ENCODE data around the gene C11orf98. TPM values are rescaled to one million over a fixed set of nuclear protein-coding genes. Genes with fewer than 3 reads are reported as not detected.
"Not testable (repeated sequence)": the region's sequence is repeated elsewhere in the genome, so short reads cannot be mapped to it uniquely, and the experiment has no call there.

The C11orf98 gene
- total RNA-seq, 2 donors from 2014 or later = 27.4 to 35.9 TPM

DNA sequence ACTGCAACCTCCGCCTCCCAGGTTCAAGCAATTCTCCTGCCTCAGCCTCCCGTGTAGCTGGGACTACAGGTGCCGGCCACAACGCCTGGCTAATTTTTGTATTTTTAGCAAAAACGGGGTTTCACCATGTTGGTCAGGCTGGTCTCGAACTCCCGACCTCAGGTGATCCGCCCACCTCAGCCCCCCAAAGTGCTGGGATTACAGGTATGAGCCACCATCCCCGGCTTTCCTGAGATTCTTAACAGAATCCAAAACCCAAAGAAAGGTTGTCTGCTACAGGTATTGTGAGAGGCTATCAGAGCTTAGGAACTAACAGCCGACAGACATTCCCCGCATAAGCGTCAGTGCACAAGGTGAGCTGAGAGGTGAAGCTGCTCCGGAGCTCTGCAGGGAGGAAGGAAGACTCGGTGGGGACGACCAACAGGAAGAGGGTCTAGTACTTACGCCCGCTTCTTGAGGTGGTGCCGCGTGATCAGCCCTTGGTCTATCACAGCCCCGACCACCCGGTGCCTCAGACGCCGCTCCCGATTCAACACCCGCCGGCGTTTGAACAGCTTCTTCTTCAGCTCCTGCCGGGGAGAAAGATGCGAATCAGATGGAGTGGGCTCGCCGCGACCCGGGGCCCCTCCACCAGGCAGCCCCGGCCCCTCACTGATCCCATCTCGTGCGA, 470 bp downstream of the C11orf98 start:
- DNase-seq (ENCODE audit: low spot score) = peak; percentile 85
- intact Hi-C loops (cut with DNase I) = no loop called here

DNA sequence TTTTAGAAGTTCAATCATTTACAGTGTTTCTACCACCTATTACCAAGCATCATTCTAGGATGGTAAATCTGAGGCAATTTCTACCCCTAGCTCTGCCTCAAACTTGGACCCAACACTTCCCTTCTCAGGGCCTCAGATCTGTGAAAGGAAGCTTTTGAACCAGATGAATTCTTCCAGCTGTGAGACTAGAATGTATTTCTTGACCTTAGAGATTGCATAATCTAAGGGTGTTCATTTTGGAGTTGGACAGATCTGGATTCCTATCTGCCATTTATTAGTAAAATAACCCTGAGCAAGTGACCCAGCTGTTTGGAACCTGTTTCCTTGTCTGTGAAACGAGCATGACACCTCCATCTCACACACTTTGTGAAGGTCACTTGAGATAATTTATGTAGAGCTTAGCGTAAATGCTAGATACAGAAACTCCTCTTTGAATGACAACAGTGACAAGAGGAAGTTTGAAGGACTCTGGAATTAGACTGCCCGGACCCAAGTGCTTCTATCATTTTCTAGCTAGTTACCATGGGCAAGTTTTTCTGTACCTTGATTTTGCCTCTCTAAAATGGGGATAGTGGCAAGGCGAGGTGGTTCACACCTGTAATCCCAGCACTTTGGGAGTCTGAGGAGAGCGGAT, 8.1 kb downstream of the C11orf98 start:
- no peak for DNase-seq (ENCODE audit: low spot score)
- intact Hi-C loops (cut with DNase I) = no loop called here

DNA sequence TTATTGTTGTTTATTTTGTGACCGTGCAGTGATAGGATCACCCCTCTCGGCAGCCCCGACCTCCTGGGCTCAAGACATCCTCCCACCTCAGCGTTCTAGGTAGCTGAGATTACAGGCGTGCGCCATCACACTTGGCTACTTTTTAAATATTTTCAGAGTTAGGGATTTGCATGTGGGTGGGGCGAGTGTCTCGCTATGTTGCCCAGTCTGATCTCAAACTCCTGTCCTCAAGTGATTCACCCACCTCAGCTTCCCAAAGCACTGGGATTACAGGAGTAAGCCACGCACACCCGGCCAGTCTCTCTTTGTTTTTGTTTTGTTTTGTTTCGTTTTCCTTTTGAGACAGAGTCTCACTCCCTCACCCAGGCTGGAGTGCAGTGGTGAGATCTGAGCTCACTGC, 10.7 kb downstream of the C11orf98 start:
- intact Hi-C loops (cut with DNase I) = no loop called here

DNA sequence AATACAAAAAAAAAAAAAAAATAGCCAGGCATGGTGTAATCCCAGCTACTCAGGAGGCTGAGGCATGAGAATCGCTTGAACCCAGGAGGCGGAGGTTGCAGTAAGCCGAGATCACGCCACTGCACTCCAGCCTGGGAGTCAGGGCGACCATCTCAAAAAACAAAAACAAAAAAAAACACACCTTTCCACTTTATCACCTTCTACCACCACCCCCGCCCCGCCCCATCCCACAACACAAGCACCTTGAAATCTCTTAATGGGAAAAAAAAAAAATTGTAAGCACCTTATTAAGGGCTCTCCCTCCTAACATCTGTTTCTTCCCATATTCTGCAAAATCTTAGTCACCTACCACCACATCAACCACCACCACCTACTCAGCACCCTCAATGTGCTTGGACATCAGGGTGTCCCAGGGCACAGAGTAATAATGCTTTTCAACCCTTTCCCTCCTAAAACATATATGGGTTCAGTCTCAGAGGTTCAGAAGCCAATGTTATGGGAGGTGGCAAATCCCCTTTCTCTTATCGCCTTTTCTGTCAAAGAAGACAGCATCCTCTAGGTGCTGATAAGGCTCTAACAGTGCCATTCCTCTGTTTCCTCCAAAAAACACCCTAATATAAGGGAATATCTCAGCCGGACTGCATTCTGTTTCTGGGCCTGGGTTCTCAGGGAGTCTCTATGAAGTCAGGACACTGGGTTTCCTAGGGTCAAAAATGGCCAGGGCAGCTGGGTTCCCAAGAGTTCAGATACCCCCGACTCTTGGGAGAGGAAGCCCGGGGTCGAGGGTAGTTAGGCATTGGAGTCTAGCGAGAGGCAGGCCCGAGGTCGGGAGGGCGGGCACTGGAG, 12.6 kb downstream of the C11orf98 start:
- DNase-seq (ENCODE audit: low spot score) = no peak
- intact Hi-C loops (cut with DNase I) = no loop called here

More for the DNA sequence above, 10.7 kb downstream of the C11orf98 start:
- DNase-seq (ENCODE audit: low spot score) = no peak

DNA sequence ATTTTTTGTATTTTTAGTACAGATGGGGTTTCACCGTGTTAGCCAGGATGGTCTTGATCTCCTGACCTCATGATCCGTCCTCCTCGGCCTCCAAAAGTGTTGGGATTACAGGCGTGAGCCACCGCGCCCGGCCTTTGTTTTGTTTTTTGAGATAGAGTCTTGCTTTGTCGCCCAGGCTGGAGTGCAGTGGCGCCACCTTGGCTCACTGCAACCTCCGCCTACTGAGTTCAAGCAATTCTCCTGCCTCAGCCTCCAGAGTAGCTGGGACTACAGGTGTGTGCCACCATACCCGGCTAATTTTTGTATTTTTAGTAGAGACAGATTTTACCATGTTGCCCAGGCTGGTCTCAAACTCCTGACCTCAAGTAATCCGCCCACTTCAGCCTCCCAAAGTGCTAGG, 14.7 kb downstream of the C11orf98 start:
- DNase-seq (ENCODE audit: low spot score); intact Hi-C loops (cut with DNase I): not testable (repeated sequence)

DNA sequence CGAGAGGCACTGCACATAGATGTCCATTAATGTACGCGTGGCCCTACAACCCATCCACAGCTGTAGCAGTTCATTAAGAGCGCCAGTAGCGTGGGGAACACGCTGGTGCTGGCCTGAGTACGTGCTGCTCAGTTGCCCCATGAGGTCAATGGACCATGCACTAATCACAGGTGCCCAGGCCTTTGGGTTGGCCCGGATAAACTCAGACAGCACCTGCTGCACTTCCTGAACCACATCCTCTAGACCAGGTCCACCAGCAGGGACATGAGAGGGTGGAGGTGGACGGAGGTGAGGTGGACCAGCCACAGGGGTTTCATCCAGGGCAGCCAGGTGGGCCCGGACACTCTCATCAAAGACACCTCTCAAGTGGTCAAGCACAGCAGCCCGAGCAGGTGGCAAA, 15.5 kb downstream of the C11orf98 start:
- DNase-seq (ENCODE audit: low spot score) = no peak
- intact Hi-C loops (cut with DNase I) = no loop called here

DNA sequence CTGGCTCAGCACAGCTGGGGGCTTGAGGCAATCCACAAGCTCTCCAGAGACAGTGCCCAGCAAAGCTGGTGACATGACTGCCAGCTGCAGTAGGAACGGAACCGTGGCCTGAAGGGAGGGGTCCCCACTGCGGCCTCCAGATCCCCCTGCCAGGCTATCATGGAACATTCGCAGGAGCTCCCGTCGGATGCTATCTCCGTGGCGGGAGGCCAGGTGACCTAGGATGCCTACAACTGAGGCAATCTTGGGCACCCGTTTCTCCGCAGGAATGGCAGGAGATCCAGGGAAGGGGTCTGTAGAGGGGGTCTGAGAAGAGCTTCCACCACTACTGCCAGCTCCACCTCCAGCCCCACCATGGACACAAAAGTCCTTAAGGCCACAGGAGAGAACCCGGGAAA, 16.0 kb downstream of the C11orf98 start:
- no peak for DNase-seq (ENCODE audit: low spot score)
- intact Hi-C loops (cut with DNase I) = no loop called here

DNA sequence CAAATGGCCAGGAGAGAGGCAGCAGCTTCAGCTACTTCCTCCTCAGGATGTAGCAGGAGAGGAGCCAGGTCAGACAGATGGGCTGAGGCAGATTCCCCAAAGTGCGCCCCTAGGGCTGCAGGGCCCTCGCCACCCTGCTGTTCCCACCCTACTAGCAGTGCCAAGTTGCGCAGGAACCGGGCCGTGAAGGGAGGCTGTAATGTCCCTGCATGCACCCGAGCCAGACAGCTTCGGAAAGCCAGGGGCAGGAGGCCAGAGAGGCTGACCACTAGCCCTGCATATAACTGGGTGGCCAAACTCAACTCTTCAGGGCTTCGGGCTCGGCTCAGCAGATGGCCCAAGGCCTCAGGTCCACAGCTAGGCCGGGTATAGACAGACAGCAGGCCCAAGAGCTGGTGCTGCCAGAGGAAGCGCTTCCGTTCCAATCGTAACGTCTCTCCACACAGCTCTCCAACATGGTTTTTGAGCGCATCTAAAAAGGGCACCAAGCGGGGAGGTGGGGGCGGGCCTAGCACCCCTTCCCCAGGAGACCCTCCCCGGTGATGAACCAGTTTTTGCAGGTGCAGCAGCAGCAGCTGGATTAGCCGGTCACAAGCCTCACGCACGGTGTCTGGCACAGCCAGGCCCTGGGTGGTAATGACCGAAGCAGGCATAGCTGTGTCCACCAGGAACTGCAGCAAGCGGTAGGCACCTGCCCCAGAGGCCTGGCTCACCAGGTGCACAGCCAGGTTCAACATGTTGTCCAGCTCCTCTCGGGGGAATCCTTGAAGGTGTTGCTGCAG, 16.6 kb downstream of the C11orf98 start:
- no peak for DNase-seq (ENCODE audit: low spot score)
- intact Hi-C loops (cut with DNase I) = no loop called here

DNA sequence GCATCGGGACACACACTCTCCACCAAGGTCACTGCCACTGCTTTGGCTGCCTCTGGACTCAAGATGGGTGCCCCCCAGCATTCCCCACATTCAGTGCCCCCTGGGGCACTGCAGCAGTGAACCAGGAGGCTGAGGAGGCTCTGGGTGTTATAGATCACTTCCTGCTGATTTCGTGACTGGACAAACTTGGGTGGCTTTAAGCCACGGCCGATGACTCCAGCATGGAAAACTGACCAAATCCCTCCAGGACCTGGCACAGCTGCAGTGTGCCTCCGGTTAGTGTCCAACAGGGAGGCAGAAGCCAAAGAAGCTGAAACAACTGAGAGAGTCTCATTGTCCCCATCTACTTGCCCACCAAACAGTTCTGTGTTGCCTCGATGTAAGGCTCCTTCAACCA, 17.4 kb downstream of the C11orf98 start:
- intact Hi-C loops (cut with DNase I) = no loop called here
- no peak for DNase-seq (ENCODE audit: low spot score)

DNA sequence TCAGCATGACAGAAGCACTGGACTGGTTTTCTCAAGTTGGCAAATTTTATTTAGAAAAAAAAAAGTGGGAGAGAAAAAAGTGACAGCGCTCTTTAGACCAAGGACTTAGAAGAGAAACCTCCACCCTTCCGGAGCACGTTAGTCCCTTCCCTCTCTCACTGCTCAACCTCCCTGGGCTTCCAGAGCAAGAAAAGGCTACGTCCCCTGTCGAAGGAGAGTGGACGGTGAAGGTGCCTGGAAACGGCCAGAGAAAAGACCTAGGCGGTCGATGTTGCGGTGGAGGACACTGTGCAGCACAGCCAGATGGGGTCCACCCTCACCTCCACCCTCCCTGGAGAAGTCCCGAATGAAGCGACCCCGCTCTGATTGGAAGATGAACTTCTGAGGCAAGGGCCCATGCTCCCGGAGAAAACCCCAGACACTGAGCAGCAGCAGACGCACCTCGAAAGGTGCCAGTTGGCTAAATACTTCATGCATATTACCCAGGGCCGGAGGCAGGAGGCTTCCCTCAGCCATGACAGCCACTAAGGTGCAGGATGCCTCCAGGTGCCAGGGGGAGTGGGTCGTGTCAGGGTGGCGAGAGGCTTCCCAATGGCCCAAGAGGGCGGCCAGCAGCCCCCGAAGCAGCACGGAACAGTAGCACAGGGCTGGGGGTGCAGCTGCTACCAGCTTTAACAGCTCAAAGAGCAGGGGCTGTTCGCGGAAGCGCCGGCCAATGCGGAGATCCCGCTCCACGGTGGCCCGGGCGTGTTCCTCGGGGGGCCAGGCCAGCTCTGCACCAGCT, 18.0 kb downstream of the C11orf98 start:
- DNase-seq (ENCODE audit: low spot score) = no peak
- intact Hi-C loops (cut with DNase I) = no loop called here

DNA sequence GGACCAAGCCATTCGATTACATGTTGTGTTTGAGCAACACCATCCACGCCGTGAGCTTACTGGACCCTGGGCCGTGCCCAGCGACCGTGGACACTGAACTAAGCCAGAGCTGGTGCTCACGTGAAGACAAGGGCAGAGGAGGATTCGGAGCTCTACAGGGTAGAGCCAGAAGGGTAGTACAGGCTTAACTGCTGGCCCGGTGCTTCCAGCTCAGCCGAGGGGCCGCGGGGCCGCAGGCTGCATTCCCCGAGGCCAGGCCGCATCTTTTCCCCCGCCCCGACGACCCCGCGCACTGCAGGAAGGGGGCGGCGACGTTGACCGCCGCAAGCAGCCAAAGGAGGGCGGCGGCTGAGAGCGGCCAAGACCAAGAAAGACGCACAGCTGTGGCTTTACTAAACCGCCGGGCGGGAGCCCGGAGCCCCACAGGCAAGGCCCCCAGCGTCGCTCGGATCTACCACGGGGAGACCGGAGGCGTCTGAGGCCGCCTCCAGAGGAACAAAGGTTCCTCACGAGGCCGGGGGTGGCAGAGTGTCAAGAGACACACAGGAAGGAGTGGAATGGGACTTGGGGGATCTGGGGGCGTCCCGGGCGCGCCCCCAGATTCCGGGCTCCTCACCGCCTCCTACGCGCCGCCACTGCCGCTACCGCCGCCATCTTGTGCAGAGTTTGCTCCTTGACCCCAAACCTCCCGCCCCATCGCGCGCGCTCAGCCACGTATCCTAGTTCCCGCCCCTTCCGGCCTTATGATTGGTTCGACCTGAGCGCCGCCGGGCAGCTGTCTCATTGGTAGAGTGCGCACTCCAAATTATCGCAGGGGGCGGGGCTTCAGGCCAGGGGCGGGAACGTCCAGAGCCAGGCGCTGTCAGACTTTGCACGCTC, 18.8 kb downstream of the C11orf98 start, which contains the start of gene GANAB:
Gene GANAB (minus strand): TSS at position 668 of the 879 bp plus-strand sequence. CDS start 14 bp downstream, at position 654.
- intact Hi-C loops (cut with DNase I) = no loop called here
- peak; percentile 100 for DNase-seq (ENCODE audit: low spot score)

DNA sequence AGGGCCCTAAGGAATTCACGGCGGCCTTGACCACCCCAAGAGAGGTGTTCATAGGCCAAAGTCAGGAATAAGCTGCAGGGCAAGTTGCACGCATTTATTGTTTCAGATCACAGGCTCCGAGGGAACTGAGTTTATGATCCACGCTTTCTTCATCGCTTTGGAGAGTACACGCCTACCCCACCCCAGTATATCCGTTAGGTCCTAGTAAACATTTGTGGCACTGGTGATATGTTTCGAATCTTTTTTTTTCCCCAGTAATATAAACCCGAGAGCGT, 19.4 kb downstream of the C11orf98 start:
- DNase-seq (ENCODE audit: low spot score) = no peak
- intact Hi-C loops (cut with DNase I) = no loop called here

DNA sequence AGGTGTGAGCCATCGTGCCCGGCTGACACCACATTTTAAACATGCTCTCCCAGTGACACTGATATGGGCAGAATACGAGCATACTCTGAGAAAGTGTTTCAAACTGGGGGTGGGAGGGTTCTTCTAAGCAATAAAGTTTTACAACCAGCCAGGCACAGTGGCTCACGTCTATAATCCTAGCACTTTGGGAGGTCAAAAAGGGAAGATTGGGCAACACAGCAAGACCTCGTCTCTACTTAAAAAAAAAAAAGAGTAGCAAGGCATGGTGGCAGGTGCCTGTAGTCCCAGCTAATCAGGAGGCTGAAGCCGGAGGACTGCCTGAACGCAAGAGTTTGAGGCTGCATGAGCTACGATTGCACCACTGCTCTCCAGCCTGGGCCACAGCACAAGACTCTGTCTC, 20.8 kb downstream of the C11orf98 start:
- intact Hi-C loops (cut with DNase I) = no loop called here
- no peak for DNase-seq (ENCODE audit: low spot score)

DNA sequence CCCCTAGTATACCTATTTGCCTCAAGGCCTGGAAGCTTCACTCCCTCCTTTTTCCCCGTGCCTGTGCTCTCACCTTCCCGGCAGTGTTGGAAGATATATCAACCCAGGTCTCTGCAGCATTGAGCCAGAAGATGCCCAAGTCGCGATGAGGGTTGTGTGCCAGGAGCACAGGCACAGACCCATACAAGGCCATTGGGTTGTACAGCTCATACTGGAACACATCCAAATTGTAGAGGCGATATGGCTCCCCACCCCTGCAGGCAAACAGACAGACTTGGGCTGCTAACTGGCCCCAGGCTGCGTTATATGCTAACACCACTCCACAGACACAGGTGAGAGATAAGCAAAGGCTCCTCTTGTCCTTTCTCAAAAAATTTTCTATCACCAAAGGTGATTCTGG, 32.5 kb downstream of the C11orf98 start:
- DNase-seq (ENCODE audit: low spot score) = no peak
- intact Hi-C loops (cut with DNase I) = no loop called here

DNA sequence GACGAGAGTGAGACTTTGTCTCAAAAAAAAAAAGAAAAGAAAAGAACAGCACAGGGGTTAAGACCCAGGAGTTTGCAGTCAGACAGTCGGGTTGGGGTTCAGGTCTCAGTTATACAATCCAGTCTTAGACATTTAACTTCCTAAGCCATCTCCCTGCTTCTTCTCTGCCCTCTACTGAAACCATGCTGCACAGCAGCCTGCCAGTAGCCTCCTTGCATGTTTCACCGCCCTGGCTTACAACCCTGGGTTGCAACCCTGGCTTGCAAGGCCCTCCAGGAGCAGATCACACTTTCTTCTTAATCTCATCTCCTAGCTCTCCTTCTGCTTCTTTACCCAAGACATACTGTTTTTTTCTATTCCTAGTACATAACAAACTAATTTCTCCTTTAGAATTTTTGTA, 37.3 kb downstream of the C11orf98 start:
- no peak for DNase-seq (ENCODE audit: low spot score)
- intact Hi-C loops (cut with DNase I) = no loop called here

DNA sequence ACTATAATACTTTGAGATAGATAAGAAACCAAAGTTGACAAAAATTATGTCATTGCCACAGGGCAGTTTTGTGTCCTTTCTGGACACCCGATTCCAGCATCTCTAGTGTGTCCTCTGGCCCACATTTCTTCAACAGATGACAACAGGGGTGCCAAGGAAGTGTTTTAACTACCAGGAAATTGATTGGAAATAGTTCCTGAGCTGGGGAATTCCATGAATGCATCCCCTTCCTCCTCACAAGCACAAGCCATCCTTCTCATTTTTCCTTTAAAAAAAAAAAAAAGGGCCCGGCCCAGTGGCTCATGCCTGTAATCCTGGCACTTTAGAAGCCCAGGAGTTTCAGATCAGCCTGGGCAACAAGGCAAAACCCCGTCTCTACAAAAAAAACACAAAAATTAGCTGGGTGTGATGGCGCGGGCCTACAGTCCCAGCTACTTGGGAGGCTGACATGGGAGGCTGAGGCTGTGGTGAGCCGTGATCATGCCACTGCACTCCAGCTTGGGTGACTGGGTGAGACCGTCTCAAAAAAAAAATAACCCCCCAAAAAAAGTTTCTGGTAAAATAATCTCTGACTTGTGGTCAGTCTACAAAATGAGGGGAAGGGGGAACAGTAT, 42.4 kb downstream of the C11orf98 start:
- DNase-seq (ENCODE audit: low spot score) = no peak
- intact Hi-C loops (cut with DNase I) = no loop called here

DNA sequence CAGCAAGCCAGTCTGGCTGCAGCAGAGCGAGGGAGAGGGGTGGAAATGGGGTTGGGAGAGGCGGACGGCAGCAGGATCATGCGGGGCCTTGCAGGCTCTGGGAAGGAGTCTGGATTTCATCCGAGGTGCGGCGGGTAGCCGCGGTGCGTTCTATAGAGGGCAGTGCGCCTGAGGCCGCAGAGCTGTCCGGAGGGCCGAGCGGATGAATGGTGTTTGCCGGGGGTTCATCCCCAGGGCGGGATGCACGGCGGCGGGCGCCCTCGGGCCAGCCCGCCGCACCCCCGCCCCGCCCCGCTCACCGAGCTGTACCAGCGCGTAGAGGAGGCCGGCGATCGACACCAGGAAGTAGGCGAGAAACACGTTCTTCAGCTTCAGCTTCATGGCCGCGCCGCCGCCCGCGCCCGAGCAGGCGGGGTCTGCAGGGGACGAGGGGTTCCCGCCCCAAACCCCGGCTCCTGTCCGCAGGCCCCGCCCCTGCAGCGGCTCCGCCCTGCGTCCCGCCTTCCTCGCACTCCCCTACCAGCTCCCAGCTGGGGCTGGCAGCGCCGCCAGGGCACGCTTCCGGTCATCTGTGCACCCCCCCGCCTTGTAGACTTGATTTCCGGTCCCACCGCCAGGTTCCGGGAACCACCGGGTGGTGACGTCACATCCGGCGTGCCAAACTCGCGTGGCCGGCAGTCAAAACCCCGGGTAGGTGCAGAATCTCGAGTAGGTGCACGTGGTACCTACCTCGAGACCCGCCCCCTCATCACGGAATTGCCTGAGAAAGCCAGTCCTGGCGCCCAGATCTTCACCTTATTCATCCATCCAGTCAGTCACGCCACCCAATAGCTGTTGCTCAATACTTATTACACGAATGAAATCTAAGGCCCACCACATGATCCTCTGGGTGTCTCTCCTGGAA, 43.2 kb downstream of the C11orf98 start, which contains the start of gene B3GAT3:
Gene B3GAT3 (minus strand): TSS at position 420 of the 904 bp plus-strand sequence. CDS start 39 bp downstream, at position 381.
- peak; percentile 100 for DNase-seq (ENCODE audit: low spot score)
- intact Hi-C loops (cut with DNase I) = no loop called here
